Vagina (tissue), 2 donors: ENCODE data around the gene AGO3.
"Not testable (repeated sequence)": the region's sequence is repeated elsewhere in the genome, so short reads cannot be mapped to it uniquely, and the experiment has no call there.

Experiments
- POLR2AphosphoS5 ChIP-seq, 2 donors: sonication (generic); formaldehyde crosslinking; IDR thresholded peaks; one replicate each; pipeline ENCODE4 v1.9.0; 2017; ENCODE audit warnings: antibody characterized with exemption in 2 of 2, mild to moderate bottlenecking in 2 of 2, low read depth in 1 of 2; ENCODE audit not compliant: insufficient read depth in 1 of 2
- TF ChIP-seq, protein P1 (sequence below), 3 experiments: fragments of 450-650 bp in 2 of 3; fragments of 200-600 bp in 1 of 3; sonication (generic) in 1 of 3; IDR thresholded peaks; one replicate each; pipeline ENCODE4 v1.5.1; 2017 to 2019; ENCODE audit warnings: antibody characterized with exemption in 3 of 3, mild to moderate bottlenecking in 2 of 3, moderate library complexity in 2 of 3

DNA sequence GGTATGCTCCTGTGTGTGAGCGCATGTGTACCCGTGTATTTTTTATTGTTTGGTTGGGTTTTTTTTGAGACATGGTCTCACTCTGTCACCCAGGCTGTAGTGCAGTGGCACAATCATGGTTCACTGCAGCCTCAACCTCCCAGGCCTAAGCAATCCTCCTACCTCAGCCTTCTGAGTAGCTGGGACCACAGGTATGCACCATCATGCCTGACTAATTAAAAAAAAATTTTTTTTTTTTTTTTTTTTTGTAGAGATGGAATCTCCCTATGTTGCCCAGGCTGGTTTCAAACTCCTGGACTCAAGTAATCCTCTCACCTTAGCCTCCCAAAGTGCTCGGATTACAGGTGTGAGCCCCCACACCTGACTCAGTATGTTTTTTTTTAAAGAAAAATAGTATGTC lies 41.7 kb downstream of the AGO3 start:
- TF ChIP-seq, protein P1, sequence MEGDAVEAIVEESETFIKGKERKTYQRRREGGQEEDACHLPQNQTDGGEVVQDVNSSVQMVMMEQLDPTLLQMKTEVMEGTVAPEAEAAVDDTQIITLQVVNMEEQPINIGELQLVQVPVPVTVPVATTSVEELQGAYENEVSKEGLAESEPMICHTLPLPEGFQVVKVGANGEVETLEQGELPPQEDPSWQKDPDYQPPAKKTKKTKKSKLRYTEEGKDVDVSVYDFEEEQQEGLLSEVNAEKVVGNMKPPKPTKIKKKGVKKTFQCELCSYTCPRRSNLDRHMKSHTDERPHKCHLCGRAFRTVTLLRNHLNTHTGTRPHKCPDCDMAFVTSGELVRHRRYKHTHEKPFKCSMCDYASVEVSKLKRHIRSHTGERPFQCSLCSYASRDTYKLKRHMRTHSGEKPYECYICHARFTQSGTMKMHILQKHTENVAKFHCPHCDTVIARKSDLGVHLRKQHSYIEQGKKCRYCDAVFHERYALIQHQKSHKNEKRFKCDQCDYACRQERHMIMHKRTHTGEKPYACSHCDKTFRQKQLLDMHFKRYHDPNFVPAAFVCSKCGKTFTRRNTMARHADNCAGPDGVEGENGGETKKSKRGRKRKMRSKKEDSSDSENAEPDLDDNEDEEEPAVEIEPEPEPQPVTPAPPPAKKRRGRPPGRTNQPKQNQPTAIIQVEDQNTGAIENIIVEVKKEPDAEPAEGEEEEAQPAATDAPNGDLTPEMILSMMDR (IDR thresholded peaks at IDR 0.05) = not testable (repeated sequence)
- not testable (repeated sequence) for TF ChIP-seq POLR2AphosphoS5 (IDR thresholded peaks at IDR 0.05; ENCODE audit: insufficient read depth in 1 of 2, low read depth in 1 of 2)
